Measurements from ENCODE around the gene RANBP10. TPM values are rescaled to one million over a fixed set of nuclear protein-coding genes. Genes with fewer than 3 reads are reported as not detected.

RANBP10 gene
- total RNA-seq, 3 donors from 2014 or later, result 7.7 to 13.2 (median 13.1) TPM

- TF ChIP-seq POLR2AphosphoS5 (IDR thresholded peaks at IDR 0.05), result no peak
- TF ChIP-seq CTCF (IDR thresholded peaks at IDR 0.05), result no peak
- TF ChIP-seq POLR2A (IDR thresholded peaks at IDR 0.05), result no peak
- Histone ChIP-seq H3K4me3 (no peak overlapping the region), H3K36me3 (no peaks in the 10 kb centered on the region), H3K9me3 (no peaks in the 10 kb centered on the region), H3K27ac (peak overlapping the region in 1 of 2 donors; percentile 70), H3K27me3 (no peaks in the 10 kb centered on the region), H3K4me1 (peaks cover 0 to 14% of the 10 kb centered on the region in 2 donors)
- intact Hi-C loops (cut with DNase I; ENCODE audit: low total_unique reads), result no loop called here
- DNase-seq (ENCODE audit: low spot score in 2 of 2), result no peak
Observed at GRCh38 chr16:67678354-67679023, 127.9 kb downstream of the RANBP10 start.

- Histone ChIP-seq H3K27me3 (no peaks in the 10 kb centered on the region), H3K36me3 (no peaks in the 10 kb centered on the region), H3K4me3 (no peak overlapping the region), H3K4me1 (peaks cover 0 to 18% of the 10 kb centered on the region in 2 donors), H3K9me3 (no peaks in the 10 kb centered on the region), H3K27ac (peak overlapping the region; percentile 26 to 70)
- DNase-seq (ENCODE audit: low spot score in 2 of 2), result no peak
- intact Hi-C loops (cut with DNase I; ENCODE audit: low total_unique reads), result no loop called here
- TF ChIP-seq POLR2A (IDR thresholded peaks at IDR 0.05) (no peak), CTCF (IDR thresholded peaks at IDR 0.05) (no peak), POLR2AphosphoS5 (IDR thresholded peaks at IDR 0.05) (no peak)
Observed at GRCh38 chr16:67677712-67678111, 128.6 kb downstream of the RANBP10 start.

GRCh38 chr16:67676939-67677338 is 129.4 kb downstream of the RANBP10 start:
- Histone ChIP-seq H3K4me1 (peaks cover 0 to 18% of the 10 kb centered on the region in 2 donors), H3K27me3 (no peaks in the 10 kb centered on the region), H3K36me3 (no peaks in the 10 kb centered on the region), H3K27ac (peak overlapping the region; percentile 37 to 70), H3K9me3 (no peaks in the 10 kb centered on the region), H3K4me3 (no peak overlapping the region)
- TF ChIP-seq POLR2A (IDR thresholded peaks at IDR 0.05) (no peak), CTCF (IDR thresholded peaks at IDR 0.05) (no peak), POLR2AphosphoS5 (IDR thresholded peaks at IDR 0.05) (no peak)
- intact Hi-C loops (cut with DNase I; ENCODE audit: low total_unique reads), result no loop called here
- DNase-seq (ENCODE audit: low spot score in 2 of 2), result no peak

GRCh38 chr16:67676516-67676915 is 129.8 kb downstream of the RANBP10 start:
- intact Hi-C loops (cut with DNase I; ENCODE audit: low total_unique reads), result no loop called here
- H3K4me1 ChIP-seq, result peaks cover 0 to 18% of the 10 kb centered on the region in 2 donors

More at GRCh38 chr16:67676516-67676915, 129.8 kb downstream of the RANBP10 start:
- Histone ChIP-seq H3K9me3 (no peaks in the 10 kb centered on the region), H3K4me3 (no peak overlapping the region), H3K27me3 (no peaks in the 10 kb centered on the region), H3K36me3 (no peaks in the 10 kb centered on the region), H3K27ac (peak overlapping the region; percentile 37 to 70)
- TF ChIP-seq CTCF (IDR thresholded peaks at IDR 0.05), result no peak
- TF ChIP-seq POLR2AphosphoS5 (IDR thresholded peaks at IDR 0.05), result peak in 1 of 3 donors; percentile 52
- DNase-seq (ENCODE audit: low spot score in 2 of 2), result no peak

Data from breast epithelium (tissue), 4 donors.